Stomach (tissue), 4 donors: ENCODE measurements around the gene CYSTM1.

ENCODE experiments used
- EP300 ChIP-seq: sonication (generic); formaldehyde crosslinking; IDR thresholded peaks from one replicate; pipeline ENCODE4 v1.6.1; 2017; ENCODE audit warnings: antibody characterized with exemption
- POLR2AphosphoS5 ChIP-seq, 3 donors: sonication (generic); formaldehyde crosslinking; IDR thresholded peaks; one replicate each; pipeline ENCODE4 v1.6.1; 2016; ENCODE audit warnings: antibody characterized with exemption in 3 of 3
- TF ChIP-seq, protein P1 (sequence below), 7 experiments: fragments of 450-650 bp in 4 of 7; fragments of 200-600 bp in 3 of 7; sonication (generic) in 3 of 7; IDR thresholded peaks; one replicate each; pipeline ENCODE4 v1.5.1; 2016 to 2019; ENCODE audit warnings: antibody characterized with exemption in 7 of 7, control low read depth in 2 of 7, mild to moderate bottlenecking in 1 of 7

DNA sequence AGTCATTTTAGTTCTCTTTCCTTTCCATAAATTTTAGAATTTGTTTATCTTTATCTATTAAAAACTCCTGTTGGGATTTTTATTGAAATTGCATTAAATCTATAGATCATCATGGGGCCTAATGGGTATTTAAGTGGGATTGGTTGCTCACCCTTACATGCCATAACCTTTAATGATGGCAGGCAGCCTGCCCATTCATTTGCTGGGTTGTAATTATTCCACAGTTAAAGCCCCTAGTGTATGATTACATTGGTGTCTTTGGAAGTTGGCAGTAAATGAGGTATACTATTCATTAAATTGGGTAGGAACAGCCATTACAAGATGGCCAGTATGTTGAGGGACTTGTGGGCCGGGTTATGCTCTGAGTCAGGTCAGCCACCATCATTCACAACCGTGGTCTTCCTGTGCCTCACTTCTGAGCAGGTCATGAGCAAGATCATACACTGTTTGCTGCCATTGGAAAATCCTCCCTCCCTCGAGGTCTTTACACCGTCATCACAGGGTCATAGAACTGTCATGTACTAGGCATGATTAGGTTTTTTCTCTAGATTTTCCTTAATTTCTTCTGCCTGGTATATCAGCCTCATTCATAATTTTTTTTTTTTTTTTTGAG, 59.5 kb downstream of the CYSTM1 start:
- TF ChIP-seq, protein P1, sequence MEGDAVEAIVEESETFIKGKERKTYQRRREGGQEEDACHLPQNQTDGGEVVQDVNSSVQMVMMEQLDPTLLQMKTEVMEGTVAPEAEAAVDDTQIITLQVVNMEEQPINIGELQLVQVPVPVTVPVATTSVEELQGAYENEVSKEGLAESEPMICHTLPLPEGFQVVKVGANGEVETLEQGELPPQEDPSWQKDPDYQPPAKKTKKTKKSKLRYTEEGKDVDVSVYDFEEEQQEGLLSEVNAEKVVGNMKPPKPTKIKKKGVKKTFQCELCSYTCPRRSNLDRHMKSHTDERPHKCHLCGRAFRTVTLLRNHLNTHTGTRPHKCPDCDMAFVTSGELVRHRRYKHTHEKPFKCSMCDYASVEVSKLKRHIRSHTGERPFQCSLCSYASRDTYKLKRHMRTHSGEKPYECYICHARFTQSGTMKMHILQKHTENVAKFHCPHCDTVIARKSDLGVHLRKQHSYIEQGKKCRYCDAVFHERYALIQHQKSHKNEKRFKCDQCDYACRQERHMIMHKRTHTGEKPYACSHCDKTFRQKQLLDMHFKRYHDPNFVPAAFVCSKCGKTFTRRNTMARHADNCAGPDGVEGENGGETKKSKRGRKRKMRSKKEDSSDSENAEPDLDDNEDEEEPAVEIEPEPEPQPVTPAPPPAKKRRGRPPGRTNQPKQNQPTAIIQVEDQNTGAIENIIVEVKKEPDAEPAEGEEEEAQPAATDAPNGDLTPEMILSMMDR (IDR thresholded peaks at IDR 0.05), result no peak
- no peak for TF ChIP-seq POLR2AphosphoS5 (IDR thresholded peaks at IDR 0.05)
- TF ChIP-seq EP300, result no peak
